CD14-positive monocyte (primary cell): ENCODE results near the gene TMEM18. TPM values are rescaled to one million over a fixed set of nuclear protein-coding genes. Genes with fewer than 3 reads are reported as not detected.

Experiments used
- DNase-seq, 3 donors: peaks; one replicate each; pipeline ENCODE4 v3.0.0-alpha.2; 2011 to 2022
- H2AFZ ChIP-seq: 2 replicates; pipeline ENCODE4 v1.6.0; 2012; ENCODE audit warnings: mild to moderate bottlenecking, low read depth, low read length, inconsistent platforms; ENCODE audit not compliant: insufficient read depth, poor library complexity, severe bottlenecking
- H3K27ac ChIP-seq, 2 donors: 1 replicate in 1 of 2; 2 replicates in 1 of 2; pipeline ENCODE4 v1.5.1; 2012 to 2013; ENCODE audit warnings: low read length in 2 of 2, control low read depth in 1 of 2, inconsistent platforms in 1 of 2, low read depth in 1 of 2, mild to moderate bottlenecking in 1 of 2
- H3K27me3 ChIP-seq, 2 donors: one replicate each; pipeline versions ENCODE4 v1.6.0 to v1.6.1; 2011 to 2013; ENCODE audit warnings: low read length in 2 of 2; ENCODE audit not compliant: control insufficient read depth in 2 of 2, insufficient read depth in 2 of 2
- H3K36me3 ChIP-seq, 2 donors: replicated peaks in 1 of 2; 1 replicate in 1 of 2; 2 replicates in 1 of 2; pipeline versions ENCODE4 v1.5.1 to v1.6.1; 2012 to 2013; ENCODE audit warnings: low read length in 2 of 2, control low read depth in 1 of 2, inconsistent platforms in 1 of 2, mild to moderate bottlenecking in 1 of 2; ENCODE audit not compliant: insufficient read depth in 2 of 2, control insufficient read depth in 1 of 2
- H3K4me1 ChIP-seq, 2 donors: 1 replicate in 1 of 2; 2 replicates in 1 of 2; pipeline versions ENCODE4 v1.5.1 to v1.6.1; 2012 to 2013; ENCODE audit warnings: low read length in 2 of 2, control low read depth in 1 of 2, inconsistent platforms in 1 of 2, mild to moderate bottlenecking in 1 of 2, moderate library complexity in 1 of 2; ENCODE audit not compliant: insufficient read depth in 2 of 2, control insufficient read depth in 1 of 2
- H3K4me2 ChIP-seq: replicated peaks from 2 replicates; pipeline ENCODE3; 2012; ENCODE audit warnings: low read length, moderate library complexity, mild to moderate bottlenecking; ENCODE audit not compliant: poor library complexity, severe bottlenecking; ENCODE audit errors: extremely low read depth
- H3K4me3 ChIP-seq, 3 experiments: fragments of 200-600 bp in 1 of 3; sonication (generic) in 1 of 3; replicated peaks in 1 of 3; 1 replicate in 2 of 3; 2 replicates in 1 of 3; pipeline ENCODE4 v1.5.1; 2011 to 2013; ENCODE audit warnings: low read length in 3 of 3, mild to moderate bottlenecking in 3 of 3, control low read depth in 2 of 3, low read depth in 2 of 3, inconsistent platforms in 1 of 3, moderate library complexity in 1 of 3
- H3K79me2 ChIP-seq: 2 replicates; pipeline ENCODE4 v1.6.0; 2012; ENCODE audit warnings: mild to moderate bottlenecking, control low read depth, inconsistent platforms, low read length, moderate library complexity; ENCODE audit not compliant: insufficient read depth
- H3K9ac ChIP-seq: 2 replicates; pipeline ENCODE4 v1.6.0; 2017; ENCODE audit warnings: low read length, mild to moderate bottlenecking; ENCODE audit not compliant: insufficient read depth, poor library complexity, severe bottlenecking
- H3K9me3 ChIP-seq, 2 donors: replicated peaks in 1 of 2; 1 replicate in 1 of 2; 2 replicates in 1 of 2; pipeline versions ENCODE4 v1.5.1 to v1.6.1; 2012 to 2013; ENCODE audit warnings: low read length in 2 of 2, control low read depth in 1 of 2; ENCODE audit not compliant: control insufficient read depth in 1 of 2, insufficient read depth in 1 of 2
- H4K20me1 ChIP-seq: 2 replicates; pipeline ENCODE4 v1.6.0; 2012; ENCODE audit warnings: mild to moderate bottlenecking, low read length, control low read depth, moderate library complexity; ENCODE audit not compliant: insufficient read depth
- H3K27ac Mint-ChIP-seq, 7 donors: one replicate each; pipeline ENCODE4 v1.8.0; 2020; ENCODE audit warnings: mild to moderate bottlenecking in 7 of 7, mixed read lengths in 7 of 7, moderate library complexity in 6 of 7, inconsistent platforms in 2 of 7
- H3K27me3 Mint-ChIP-seq, 3 donors: one replicate each; pipeline ENCODE4 v1.8.0; 2021 to 2022; ENCODE audit warnings: low read depth in 3 of 3, mild to moderate bottlenecking in 3 of 3, mixed read lengths in 3 of 3, moderate library complexity in 3 of 3, inconsistent platforms in 1 of 3
- H3K36me3 Mint-ChIP-seq, 2 donors: one replicate each; pipeline ENCODE4 v1.8.0; 2020; ENCODE audit warnings: mixed read lengths in 2 of 2, inconsistent platforms in 1 of 2, mild to moderate bottlenecking in 1 of 2
- H3K4me1 Mint-ChIP-seq: one replicate; pipeline ENCODE4 v1.8.0; 2020; ENCODE audit warnings: mild to moderate bottlenecking, mixed read lengths
- H3K4me3 Mint-ChIP-seq, 2 donors: one replicate each; pipeline ENCODE4 v1.8.0; 2020; ENCODE audit warnings: mild to moderate bottlenecking in 2 of 2, mixed read lengths in 2 of 2, moderate library complexity in 1 of 2
- H3K9me3 Mint-ChIP-seq, 7 donors: one replicate each; pipeline ENCODE4 v1.8.0; 2020 to 2022; ENCODE audit warnings: mixed read lengths in 7 of 7, mild to moderate bottlenecking in 6 of 7, moderate library complexity in 6 of 7, inconsistent platforms in 2 of 7
- CTCF ChIP-seq: fragments of 200-600 bp; IDR thresholded peaks from one replicate; pipeline ENCODE4 v1.8.0; 2022; ENCODE audit warnings: antibody characterized with exemption, mild to moderate bottlenecking
- WGBS: methylation state at CpG from one replicate; pipeline ENCODE4 v1.1.5; 2013; ENCODE audit warnings: missing lambda C conversion rate; ENCODE audit not compliant: insufficient coverage; 5-methylcytosine and 5-hydroxymethylcytosine counted together
- intact Hi-C, 2 donors: fragments of 100-400 bp; cut with micrococcal nuclease; formaldehyde crosslinking; loops; one replicate each; pipeline versions ENCODE4 v1.15.0 to v1.15.1; 2023
- polyA plus RNA-seq, 3 donors: library from polyadenylated mRNA; depleted of rRNA in 1 of 3; unstranded in 2 of 3; stranded (reverse) in 1 of 3; fragments of 300-500 nt in 2 of 3; fragments of >200 nt in 1 of 3; fragmentation: Illumina TruSeq in 2 of 3; gene quantifications; 1 replicate in 2 of 3; 2 replicates in 1 of 3; pipeline ENCODE4 v1.2.3, GENCODE V29; 2012 to 2021

Gene TMEM18
- polyA plus RNA-seq, 3 donors = 9.3 to 23.5 (median 21.8) TPM

- H3K4me3 ChIP-seq = no peak overlapping the region
- Mint-ChIP-seq H3K4me3 (no peak overlapping the region), H3K4me1 (peaks cover 14% of the 10 kb centered on the region)
These were observed 3.3 kb upstream of the TMEM18 start for GRCh38 chr2:680496-680895.

GRCh38 chr2:678964-679363 is 1.8 kb upstream of the TMEM18 start:
- peaks cover 7 to 9% of the 10 kb centered on the region in 2 donors for H3K9me3 ChIP-seq
- peaks cover 9 to 17% of the 10 kb centered on the region in 2 donors for H3K36me3 Mint-ChIP-seq
- no peak overlapping the region for H3K9ac ChIP-seq
- WGBS = 100% methylated on average over 2 of the region's 9 CpGs
- peaks cover 23% of the 10 kb centered on the region for H4K20me1 ChIP-seq
- H2AFZ ChIP-seq = no peak overlapping the region
- H3K36me3 ChIP-seq = peaks cover 3 to 7% of the 10 kb centered on the region in 2 donors
- H3K27ac Mint-ChIP-seq = no peak overlapping the region
- H3K27me3 Mint-ChIP-seq = peaks cover 0 to 3% (median 0%) of the 10 kb centered on the region in 3 donors
- intact Hi-C loops = loop anchor here in 1 of 2 donors (10.0 kb wide), 1 partner anchor 414 kb away; the partner anchor contains the start of genes ACP1 and SH3YL1
- no peak for DNase-seq
- no peak overlapping the region for H3K27ac ChIP-seq
- no peak overlapping the region for H3K4me3 Mint-ChIP-seq
- peaks cover 5 to 15% (median 10%) of the 10 kb centered on the region in 7 donors for H3K9me3 Mint-ChIP-seq
- H3K4me2 ChIP-seq = no peak overlapping the region
- H3K4me1 ChIP-seq = peaks cover 16 to 24% of the 10 kb centered on the region in 2 donors
- no peak for TF ChIP-seq CTCF
- H3K4me1 Mint-ChIP-seq = peaks cover 20% of the 10 kb centered on the region
- H3K79me2 ChIP-seq = peaks cover 23% of the 10 kb centered on the region
- no peak overlapping the region for H3K4me3 ChIP-seq
- H3K27me3 ChIP-seq = no peaks in the 10 kb centered on the region

More at GRCh38 chr2:680496-680895, 3.3 kb upstream of the TMEM18 start:
- no peak overlapping the region for H3K27ac Mint-ChIP-seq
- Histone ChIP-seq H3K36me3 (no peaks in the 10 kb centered on the region), H3K4me2 (no peak overlapping the region), H3K79me2 (peaks cover 10% of the 10 kb centered on the region), H3K27me3 (no peaks in the 10 kb centered on the region), H3K9me3 (peaks cover 18 to 21% of the 10 kb centered on the region in 2 donors), H3K9ac (no peak overlapping the region), H3K4me1 (peaks cover 13 to 22% of the 10 kb centered on the region in 2 donors), H3K27ac (no peak overlapping the region), H2AFZ (no peak overlapping the region), H4K20me1 (peaks cover 9% of the 10 kb centered on the region)
- H3K36me3 Mint-ChIP-seq = peaks cover 0 to 2% of the 10 kb centered on the region in 2 donors
- H3K9me3 Mint-ChIP-seq = peaks cover 16 to 28% (median 24%) of the 10 kb centered on the region in 7 donors
- peaks cover 0 to 4% (median 0%) of the 10 kb centered on the region in 3 donors for H3K27me3 Mint-ChIP-seq
- no peak for TF ChIP-seq CTCF
- DNase-seq = no peak
- intact Hi-C loops = no loop called here
- WGBS = 92% methylated on average over 6 of the region's 8 CpGs
